Dermis microvascular lymphatic vessel endothelial cell (primary cell): Measurements from ENCODE around the gene MBNL1. TPM values are rescaled to one million over a fixed set of nuclear protein-coding genes. Genes with fewer than 3 reads are reported as not detected.

Experiments
- DNase-seq, 2 donors: peaks; one replicate each; pipeline versions ENCODE4 v3.0.0 to v3.0.0-alpha.2; 2010; ENCODE audit warnings: low read depth in 2 of 2
- total RNA-seq: library from RNA; depleted of rRNA; stranded (reverse); fragments of >200 nt; gene quantifications from 2 replicates; pipeline ENCODE4 v1.2.1, GENCODE V29; 2014

Gene MBNL1
- total RNA-seq, 1 donor from 2014 or later: 316 TPM

DNA sequence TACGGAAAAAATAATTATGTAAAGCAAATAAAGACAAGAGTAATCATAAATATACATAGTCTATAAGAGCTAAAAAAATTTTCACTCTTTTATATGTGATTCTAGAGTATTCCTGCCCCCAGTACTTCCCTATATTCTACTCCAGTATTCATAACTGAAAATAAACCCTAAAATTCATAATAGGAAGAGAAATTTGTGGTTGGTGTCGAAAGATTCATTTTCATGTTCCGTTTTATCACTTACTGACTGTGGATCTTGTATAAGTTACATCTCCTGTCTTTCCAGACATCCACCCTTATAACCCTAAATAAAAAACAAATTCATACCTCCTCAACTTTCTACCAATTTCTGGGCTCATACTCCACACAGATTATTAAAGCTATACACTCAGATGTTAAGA lies 16.0 kb upstream of the MBNL1 start:
- DNase-seq: no peak

DNA sequence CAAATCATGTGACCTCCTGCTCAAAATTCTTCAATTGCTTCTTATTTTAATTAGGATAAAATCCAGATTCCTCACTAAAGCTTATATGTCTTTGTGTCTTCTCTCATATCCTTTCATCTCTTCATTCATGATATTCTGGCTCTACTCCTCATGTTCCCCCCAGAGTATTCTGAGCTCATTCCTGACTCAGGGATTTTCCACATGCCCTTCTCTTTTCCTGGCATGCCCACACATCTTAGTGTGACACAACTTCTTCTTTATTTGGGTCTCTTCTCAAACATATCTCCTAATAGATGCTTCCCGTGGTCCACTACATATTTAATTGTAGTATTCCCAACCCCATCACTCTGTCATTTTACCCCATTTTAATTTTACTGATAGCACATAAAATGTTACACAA lies 15.2 kb upstream of the MBNL1 start:
- DNase-seq: no peak

DNA sequence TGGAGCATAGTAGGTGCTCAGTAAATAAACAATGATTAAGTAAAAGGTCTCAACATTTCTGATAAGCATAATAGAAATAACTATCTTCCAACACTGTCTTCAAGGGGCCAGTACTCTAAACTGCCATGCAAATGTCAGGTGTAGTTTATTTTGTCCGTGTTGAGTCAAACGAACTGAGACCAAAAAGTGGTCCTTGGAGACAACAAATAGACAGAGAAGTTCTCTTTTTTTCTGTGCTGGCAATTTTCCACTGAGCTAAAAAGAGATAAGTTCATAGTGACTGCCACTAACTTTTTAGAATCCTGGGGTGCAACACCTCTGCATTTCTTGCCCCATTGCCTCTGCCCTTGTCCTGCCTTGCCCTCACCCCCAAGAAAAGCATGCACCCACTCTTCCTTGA lies 14.7 kb upstream of the MBNL1 start:
- no peak for DNase-seq

DNA sequence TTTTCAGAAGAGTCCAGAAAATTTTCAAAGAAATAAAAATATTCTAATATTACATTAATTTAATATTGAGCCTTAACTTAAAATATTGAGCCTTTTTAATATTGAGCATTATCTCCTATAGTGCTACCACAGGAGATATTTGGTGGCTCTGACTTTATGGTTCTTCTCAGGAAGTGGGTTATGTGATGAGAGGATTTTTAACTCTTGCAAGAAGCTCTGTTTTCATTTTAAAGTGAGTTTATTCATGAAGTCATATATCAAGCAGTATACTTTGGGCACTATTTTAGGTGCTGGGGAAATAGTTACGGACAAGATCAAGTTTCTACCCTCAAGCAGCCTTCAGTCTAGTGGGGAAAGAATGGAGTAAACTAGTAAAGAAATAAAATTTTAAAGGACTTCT lies 13.4 kb upstream of the MBNL1 start:
- no peak for DNase-seq

DNA sequence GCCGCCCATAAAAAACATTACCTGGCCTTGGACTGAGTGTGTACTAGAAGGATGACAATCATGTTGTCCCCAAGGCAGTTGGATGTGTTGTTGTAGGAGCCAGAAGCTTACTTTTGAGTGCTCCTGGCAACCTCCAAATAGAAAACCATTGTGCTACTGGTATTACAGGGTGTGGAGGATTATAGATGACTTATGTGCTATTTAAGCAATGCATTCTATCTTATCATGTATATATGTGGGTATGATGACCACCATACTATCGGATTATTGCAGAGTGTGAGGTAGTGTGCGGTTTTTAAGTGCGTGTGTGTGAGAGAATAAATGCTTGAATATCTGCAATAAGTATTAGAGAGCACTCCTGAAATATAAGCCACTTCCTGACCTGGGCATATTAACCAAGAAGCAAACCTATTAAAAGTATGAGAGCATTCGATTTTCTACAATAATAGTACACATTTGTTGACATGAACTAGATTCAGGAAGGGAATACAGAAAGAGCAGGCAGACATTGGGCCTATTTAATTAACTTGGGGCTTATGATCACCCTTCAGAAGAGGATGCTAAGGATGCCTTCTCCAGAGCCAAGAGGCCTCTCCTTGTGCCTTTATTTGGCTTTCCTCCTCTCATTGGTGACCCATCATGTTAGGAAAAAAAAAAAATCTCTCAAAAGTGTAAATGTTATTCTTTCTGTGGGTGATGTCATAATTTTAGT lies 11.7 kb upstream of the MBNL1 start:
- no peak for DNase-seq

DNA sequence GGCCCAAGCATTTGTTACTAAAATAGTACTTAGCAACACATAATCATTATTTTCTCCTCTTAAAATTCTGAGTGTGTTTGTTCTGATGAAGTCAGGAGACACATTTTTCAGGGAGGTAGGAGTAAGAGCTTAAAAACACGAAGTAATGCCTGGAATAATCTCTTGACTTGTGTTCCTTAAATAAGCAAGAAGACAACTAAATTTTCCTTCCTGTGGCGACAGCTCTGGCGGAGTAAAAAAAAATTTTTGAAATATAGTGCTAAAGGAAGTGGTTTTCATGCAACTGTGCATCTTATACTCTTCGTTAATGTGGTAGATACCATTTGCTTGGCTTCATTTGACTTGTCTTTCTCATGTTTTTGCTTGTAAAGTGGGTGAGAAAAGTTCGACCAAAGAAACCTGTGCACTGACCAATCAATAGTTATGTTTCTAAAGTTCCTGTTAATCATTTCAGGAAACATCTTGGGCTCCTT lies 11.1 kb upstream of the MBNL1 start:
- no peak for DNase-seq

DNA sequence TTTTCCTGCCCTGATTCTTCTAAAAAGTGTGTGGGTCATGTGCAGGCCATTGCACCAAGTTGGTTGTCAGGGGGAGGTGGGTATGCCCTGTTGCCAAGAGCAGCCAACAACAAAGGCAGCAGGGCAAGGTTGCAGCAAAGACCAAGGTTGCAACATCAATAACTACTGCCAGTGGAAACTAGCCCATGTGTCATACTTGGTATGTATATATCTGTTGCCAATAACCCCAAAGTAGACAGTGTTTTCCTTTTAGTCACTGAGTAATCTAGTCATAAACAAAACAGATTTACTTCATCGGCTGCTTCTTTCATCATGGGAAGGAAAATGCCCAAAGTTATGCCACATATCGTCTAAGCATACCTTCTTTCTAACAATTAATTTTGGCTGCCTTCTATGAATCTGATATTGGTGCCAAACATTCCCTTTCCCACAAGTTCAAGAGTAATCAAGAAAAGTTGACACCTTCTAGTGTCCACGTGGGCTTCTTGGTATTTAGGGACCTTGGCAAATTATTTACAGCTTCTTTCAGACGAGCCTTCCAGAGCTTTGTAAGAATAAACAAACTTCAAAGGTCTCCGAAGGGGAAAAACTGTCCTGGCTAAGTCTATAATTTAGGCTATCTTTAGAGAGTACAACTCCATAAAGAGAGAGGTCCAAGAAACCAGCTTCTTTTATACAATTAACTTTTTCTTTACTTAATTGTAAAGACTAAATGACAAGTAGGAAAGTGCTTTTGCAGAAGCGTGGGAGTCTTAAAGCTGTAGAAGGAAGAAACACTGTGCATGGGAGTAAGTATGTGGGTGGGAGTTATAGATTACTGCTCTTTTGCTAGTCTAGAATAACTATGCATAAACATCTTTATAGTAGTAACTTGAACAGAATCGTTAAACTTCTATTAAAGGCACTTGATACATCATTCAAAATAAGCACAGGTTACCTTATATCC lies 10.0 kb upstream of the MBNL1 start:
- peak; percentile 85 to 90 for DNase-seq

DNA sequence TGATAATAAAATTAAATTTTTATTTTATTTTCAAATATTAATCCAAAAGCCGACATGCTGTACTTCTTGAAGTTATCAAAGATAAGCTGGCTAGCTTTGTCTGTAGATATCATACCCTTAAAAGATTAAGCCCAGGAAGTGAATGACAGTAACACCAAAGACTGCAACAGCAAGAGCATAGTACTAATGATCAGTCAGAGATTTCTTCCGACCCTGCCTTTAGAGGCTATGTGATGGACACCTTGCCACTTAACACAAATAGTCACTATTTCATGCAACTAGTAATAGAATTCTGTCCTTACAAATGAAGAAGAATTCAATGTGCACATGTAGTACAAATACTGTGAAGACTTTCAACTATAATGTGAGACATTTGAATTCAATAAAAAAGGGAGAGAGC lies 9.3 kb upstream of the MBNL1 start:
- DNase-seq: no peak

DNA sequence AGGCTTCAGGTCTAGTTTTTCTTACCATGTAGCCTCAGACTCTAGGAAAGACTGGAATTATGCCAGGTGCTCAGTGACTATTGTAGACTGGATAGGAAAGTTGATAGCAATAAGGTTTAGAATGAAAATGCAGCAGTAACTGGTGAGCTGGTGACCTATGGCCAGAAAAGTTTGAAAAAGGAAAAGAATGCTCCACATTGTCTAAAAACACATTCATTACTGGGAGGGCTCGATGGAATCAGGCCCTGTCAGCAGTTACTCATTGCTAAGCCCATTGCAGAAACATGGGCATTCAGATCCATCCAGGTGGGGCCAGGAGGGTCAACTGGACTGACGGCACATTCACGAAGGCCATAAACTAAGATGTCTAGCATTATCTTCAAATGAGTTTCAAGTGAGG lies 8.7 kb upstream of the MBNL1 start:
- peak; percentile 57 for DNase-seq

DNA sequence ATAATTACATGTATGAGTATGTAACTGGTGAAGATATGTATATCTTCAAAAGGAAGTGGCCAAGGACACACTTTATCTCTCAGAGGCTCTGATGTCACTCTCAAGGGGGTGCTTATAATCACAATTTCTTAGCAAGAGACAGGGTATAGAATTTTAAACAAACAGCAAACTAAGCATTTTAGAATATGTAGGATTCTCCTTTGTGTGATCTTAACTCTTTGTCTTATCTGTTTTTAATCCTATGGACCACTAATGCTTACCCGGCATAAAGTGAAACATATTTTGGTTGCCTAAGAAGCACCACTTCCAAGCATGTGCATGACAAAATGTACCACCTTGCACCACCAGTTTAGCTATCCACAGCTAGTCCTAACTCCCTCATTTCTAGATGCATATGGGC lies 8.2 kb upstream of the MBNL1 start:
- DNase-seq: no peak

DNA sequence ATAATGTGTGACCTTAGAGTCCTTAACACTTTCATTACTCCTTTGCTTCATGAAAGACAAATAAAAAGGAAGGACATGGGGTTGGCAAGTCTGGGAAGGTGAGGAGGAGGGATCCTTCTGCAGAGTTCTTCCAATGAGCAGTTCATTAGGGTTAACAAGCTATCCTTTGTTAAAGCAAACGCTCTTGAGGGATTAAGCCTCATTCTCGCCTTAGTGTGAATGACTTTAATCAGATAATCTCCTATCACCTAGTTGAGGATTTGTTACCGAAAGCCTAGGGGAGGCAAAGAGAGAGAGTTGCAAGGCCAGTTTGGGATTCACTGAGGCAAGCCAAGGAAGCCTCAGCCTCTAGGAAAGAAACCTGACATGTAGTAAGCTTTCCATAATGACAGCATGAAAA lies 7.4 kb upstream of the MBNL1 start:
- no peak for DNase-seq

DNA sequence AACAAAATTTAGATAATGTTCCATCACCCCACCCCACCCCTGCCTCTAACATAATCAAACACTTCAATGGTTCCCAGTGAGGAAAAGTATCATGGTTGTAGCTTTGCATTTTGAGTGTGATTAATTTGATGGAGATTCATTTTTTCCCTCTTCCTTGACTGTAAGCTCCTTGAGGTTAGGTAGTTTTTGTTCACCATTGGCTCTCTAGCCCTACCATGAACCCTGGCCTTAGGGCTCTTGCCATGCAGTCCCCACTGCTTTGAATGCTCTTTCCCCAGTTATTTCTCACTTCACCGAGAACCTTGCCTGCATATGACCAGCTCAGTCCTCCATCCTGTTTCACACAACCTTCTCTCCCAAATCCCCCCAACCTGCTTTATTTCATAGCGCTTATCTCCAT lies 5.0 kb upstream of the MBNL1 start:
- no peak for DNase-seq

DNA sequence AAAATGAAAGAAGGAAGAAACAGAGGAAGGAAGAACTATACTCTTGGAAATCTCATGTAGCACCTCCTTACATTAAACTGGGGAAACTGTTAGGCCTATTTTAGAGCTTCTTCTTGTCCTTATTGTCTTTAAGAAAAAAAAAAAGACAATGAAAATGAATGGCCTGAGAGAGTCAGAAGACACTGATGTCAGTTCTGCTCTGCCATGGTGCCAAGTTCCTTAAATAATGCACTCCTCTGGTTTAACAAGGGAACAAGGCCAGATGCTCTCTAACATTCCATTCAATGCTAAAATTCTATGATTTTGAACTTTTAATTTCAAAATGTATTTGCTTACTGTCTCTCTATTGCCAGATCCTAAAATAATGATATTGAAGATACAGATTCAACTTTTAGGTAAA lies 4.4 kb upstream of the MBNL1 start:
- no peak for DNase-seq

DNA sequence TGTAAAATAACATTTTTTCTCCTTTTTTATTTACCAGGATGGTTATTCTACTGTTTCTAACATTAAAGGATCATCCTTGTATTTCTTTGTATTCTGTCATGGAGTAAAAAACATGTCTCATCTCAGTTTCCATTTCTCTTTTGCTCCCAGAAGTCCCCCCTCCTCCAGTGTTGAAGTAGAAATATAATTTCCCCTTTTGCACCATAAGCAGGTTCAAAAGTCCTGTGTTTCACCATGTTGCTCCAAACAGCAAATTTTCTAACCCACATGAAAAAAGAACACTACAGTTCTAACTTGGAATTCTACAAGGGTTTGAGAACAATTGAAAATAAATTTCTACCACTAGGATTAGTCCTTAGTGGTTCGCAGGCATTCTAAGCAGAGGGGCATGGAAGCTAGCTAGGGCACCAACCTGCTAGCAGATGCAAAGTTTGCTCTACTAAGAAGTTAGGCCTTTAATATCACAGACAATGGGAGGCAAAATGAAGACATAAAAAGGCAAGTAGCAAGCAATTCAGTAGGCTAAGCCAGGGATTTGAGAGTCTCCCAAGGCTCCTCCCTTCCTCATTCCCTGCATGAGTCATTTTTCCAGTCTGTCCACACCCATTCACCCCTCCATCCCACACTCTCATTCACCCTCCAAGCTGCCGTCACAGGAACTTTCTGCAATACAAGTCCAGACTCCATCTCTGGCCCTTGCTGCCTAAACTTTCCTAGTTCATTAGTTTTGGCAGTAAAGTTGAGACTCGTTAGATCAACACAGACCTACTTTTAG lies 2.3 kb upstream of the MBNL1 start:
- peak in 1 of 2 donors; percentile 91 for DNase-seq

DNA sequence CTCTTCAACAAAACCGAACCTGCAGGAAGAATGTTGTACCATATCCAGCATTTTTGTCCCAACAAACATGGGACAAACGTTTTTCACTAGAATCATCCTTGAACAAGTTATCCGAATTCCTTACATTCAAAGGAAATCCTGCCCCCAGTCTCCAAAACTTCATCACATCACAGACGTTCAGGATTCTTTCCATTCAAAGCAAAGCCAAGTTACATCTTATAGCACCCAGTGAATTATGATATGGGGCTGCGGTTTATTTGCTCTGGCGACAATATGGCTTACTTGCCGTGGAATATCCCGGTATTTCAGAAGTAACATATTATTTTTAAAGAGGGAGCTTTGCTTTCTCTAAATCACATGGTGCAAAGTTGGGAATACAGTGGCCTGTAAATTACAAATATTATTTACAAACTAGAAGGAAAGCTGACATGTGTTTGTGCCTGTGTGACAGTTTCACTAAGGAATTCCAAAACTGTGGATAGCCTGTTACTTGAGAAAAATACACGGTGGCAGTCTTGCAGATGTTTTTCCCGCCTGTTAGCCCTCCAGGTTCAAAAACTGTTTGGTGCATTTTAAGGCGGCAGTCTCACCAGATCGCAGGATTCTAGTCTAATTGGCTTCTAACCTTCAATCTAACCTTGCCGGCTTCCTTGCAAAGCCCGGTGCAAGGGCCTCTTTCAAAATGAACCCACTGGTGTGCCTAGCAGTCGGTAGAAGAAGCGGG lies 736 bp upstream of the MBNL1 start:
- DNase-seq: peak in 1 of 2 donors; percentile 35

DNA sequence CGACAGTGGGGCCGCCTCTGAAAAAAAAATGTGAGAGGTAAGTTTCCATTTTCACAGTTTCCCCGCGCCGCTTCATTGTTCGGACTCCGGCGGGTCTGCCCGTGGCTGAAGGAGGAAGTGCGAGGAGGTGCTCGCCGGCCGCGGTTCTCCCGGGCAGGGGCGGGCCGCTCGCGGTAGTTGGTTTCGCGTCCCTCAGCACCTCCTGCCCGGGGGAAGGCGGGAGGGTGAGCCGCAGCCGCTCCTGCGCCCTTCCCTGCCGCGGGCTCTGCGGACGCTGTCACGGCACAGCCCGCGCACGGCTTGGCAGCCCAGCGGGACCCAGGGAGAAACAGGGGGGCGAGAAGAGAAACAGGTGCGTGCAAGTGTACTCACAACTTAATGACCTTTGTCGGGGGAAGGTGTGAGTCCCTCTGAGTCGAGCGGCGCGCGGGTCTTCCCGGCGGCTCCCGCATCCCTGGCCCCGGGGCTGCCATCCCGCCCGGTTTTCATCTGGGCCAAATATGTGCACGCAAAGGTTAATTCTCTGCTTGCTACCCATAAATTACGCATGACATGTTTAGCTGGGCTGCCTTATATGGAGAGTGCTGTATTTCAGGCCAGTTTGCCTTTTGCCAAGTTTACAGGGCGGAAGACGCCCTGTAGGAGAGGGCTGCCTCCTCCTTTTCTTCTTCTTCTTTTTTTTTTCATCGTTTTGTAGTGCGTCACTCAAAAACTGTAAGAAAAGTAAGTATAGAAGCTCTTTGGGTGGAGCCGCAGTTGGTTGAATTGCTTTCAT lies 514 bp downstream of the MBNL1 start:
- DNase-seq: peak; percentile 76 to 84

DNA sequence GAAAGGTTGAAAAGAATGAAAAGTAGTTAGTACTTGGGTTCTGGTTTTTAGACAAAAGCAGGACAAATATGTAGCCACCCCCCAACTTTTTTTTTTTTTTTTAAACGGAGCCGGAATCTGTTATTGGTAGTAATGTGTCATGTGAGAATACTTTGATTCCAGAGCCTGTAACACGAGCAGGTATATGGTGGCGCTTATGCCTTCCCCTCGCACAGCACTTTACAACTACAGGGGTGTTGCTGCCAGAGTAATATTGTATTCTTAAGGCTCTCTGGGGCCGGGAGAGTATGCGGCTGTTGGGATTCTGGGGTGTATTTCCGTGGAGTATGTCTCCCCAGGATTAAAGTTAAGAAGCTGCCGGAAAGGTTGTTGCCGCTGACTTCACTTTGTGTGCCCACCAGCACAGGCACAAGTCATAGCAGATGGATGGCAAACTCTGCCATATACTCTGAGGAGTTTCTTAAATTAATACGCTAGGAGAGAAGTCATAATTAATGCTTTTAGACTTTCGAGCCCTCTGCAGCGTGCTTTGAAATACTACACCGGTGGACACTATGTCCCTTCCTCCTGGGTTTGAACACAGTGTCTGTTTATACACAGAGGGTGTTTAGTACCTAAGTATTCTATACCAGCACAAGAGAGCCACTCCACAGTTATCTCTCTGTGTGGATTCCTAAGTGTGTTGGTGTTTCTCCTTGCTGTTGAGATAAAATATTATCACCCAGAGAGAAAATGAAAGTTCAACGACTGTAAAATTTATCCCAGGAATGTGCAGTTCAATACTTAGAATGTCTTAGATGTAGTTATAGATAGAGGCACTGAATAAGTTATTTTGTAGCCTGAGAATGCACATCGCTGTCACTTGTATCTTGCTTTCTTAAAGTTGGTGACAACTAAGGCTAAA lies 1.4 kb downstream of the MBNL1 start:
- peak; percentile 61 to 85 for DNase-seq

DNA sequence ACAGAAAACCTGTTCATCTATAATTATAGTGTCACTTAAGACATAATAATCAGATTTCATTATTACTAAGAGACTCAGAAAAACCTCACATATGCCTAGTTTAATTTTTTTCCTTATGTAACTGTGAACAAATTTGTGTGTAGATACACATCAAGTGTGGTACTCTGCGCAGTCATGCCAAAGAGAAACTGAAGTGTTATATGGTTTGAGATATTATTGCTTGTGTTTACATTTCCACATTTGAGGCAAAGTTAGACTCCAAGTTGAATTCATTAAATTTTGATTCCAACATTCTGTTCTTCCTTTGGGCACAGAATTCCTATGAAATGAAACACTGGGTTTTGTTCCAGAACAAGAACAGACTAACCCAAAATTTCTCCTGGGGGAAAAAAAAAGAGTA lies 2.2 kb downstream of the MBNL1 start:
- no peak for DNase-seq

DNA sequence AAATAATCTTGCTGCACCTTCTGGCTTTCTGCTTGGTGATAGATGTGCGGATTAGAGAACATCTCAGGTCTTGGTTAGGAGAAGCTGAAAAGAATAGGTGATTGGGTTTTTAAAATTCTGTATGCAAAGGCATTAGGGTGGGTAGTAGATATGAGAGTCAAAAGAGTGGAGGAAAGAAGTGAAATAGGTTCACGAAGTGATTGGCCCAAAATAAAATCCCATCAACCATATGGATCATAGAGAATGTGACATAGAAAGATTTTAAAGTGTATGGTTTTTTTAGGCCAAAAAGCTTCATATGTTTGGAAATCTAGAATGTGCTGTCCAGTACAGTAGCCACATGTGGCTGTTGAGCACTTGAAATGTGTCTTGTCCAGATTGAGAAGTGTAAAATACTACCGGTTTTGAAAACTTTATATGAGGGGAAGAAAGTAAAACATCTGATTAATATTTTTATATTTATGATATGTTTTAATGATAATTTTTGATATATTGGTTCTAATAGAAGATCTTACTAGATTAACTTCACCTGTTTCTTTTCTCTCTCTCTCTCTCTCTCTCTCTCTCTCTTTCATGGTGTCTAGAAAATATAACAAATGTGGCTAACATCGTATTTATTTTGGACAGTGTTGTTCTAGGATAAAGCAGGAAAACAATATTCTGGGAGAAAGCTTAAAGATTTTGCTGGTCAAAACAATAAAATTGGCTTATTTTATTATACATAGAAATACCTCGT lies 2.9 kb downstream of the MBNL1 start:
- DNase-seq: peak in 1 of 2 donors; percentile 51
